Globus pallidus (tissue), 1 donor: Measurements from ENCODE around the gene MAP7.
A peak's percentile ranks its signal among the peaks of the same experiment; 100 is the strongest.

Experiments
- DNase-seq: peaks from one replicate; pipeline ENCODE4 v3.0.0-alpha.2; 2015; ENCODE audit warnings: low spot score

MAP7 gene

DNA sequence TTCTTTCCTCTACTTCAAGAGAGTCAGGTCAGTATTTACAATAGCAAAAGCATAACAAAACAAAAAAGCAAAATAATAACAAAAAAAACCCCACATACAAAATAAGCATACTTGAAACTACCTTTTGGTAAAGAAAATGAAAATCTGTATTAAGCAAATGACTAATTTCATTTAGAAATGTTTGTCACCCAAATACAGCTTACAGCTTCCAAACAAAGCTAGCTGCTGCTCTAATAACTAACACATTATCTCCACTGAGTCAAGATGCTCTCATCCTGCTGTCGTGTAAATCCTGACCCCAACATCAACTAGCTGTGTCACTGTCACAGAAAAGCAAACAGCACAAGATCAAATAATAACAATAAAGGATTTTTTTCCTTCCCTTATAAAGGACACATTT lies 21.7 kb downstream of the MAP7 start:
- DNase-seq: no peak

- no peak for DNase-seq
Observed at GRCh38 chr6:136527831-136528230, 22.4 kb downstream of the MAP7 start.

DNA sequence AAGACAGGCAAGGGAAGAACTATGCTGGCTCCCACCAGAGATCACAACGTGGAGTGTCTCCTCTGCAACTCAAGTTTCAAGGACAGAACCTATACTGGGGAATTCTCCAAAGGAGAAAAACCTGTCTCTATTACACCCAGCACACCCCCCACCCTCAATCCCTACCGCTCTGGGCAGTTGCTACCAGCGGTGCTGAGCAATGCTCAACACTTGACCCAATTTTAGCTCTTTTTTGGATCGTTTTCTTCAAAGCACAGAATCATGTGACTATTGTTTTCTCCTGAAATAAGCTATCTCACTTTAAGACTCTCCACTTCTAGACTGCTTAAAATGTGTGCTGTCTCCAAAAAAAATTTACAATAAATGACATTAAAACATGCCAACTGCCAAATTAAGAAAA lies 23.3 kb downstream of the MAP7 start:
- no peak for DNase-seq

DNA sequence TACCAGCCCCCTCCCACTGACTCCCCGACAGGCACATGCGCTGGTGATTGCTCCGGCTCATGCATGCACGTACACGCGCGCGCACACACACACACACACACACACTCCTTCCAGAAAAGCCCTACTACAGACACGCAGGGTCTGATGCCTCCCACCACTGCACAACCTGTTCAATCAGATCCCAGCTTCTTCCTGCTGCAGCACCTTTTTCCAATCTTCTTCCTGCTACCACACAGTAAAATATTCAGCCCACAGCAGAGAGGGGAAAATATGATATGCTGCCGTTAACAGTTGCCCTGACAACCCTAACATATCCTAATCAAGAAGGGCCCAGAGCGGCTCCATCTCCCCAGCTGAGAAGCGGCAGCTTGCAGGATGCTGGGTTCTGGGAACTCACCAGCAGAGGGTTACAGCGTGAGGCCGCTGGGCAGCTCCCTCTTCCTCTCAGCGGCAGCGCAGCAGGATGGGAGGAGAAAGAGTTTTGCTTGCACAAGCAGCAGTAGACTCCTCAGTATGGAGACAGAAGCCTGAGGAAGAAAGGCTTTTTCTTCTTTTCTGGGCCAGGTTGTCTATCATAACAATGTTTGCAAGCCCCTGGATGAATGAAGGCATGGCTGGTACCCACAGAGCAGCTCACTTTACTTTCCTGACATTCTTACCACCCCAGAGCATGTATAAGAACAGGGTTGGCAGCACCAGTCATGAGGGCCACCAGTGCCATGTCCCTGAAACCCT lies 23.9 kb downstream of the MAP7 start:
- peak; percentile 93 for DNase-seq

- DNase-seq: peak; percentile 76
Observed at GRCh38 chr6:136525586-136526195, 24.5 kb downstream of the MAP7 start.

DNA sequence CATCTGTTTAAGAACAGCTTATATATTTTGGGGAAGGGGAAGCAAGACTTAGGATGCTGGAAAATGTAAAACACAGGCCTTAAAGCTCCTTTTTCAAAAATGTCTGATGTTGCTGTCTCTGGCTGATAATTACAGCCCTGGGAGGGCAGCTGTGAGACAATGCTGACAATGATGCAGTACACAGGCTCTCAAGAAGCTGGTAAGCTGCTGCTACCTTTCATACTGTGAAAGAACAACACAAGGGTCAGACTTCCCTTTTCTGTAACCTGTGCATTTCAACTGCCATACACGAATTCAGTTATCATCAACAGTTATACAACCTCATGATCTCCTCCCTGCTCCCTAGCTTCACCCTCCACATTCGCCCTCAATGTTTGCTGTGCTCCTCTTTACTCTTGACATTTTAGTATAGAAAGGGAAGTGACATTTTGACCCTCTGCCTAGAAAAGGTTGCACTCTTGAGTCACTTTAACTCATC lies 25.2 kb downstream of the MAP7 start:
- DNase-seq: peak; percentile 86

DNA sequence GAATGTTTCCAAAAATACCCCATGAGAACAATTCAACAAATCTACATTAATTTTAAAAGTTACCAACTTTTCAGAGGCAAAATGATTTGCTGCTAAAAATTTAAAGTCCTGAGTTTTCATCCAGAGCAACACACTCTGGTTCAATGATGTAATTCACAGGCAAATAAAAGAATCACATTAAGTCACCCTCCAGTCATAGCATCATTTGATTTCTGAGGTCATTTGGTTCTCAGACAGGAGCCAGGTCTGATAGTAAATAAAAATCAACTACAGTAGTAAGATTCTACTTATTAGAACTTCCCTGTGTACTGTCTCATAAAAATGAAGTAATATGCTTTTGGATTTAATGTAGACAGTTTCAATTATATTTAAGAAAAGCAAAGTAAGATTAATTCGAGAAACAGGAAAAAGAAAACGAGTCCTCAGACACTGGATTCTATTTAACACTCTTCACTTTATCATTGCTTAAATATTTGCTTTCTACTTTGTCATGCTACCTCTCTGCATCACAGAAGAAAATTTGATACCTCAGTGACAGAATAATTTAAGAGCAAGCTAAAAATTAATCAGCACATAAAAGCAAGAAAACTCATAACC lies 25.8 kb downstream of the MAP7 start:
- peak; percentile 71 for DNase-seq

GRCh38 chr6:136523196-136523595 lies 27.0 kb downstream of the MAP7 start:
- DNase-seq: peak; percentile 84

DNA sequence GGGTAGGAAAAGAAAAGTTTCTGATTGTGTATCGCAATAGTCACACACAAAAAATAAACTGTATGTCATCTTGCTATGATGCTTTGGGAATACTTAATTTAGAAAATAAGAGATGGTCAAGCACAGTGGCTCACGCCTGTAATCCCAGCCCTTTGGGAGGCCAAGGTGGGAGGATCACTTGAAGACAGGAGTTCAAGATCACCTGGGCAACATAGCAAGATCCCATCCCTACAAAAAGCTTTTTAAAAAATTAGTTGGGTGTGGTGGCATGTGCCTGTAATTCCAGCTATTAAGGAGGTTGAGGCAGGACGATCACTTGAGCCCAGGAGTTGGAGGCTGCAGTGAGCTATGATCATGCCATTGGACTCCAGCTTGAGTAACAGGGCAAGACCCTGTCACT lies 27.6 kb downstream of the MAP7 start:
- no peak for DNase-seq

DNA sequence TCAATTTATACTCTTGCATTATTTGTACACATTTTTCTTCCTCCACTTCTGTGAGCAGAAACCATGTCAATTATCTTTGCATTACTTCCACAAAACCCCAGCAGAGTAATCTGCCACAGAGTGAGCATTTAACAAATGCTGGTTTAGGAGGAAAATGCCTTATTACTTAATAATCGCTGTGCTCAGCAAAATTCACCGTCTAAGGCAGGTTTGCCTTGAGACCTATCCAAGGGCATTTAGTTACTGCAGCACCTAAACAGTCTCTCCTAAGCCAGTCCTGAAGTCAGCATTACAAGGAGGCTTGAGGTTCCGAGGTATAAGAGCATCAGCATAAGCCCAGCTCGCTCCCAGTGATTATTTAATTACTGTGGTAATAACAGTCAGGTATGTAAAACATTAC lies 28.3 kb downstream of the MAP7 start:
- DNase-seq: no peak

- DNase-seq: no peak
Observed at GRCh38 chr6:136521427-136521826, 28.8 kb downstream of the MAP7 start.

DNA sequence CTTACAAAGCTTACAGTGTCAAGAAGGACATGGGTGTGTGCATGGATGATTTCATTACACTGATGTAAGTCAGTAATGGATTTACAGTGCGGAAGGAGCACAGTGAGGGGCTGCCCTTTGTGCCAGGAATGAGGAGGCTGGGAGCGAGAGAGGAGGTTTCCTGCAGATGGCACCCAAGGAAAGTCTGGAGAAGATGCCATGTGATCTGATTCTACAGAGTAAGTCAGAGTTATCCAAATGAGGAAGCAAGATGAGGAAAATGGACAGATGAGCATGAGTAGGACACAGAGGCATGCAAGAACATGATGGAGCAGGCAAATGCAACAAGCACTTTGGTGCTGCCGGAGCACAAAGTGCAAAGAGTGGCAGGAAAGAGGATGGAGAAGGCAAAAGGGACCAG lies 29.7 kb downstream of the MAP7 start:
- no peak for DNase-seq

- DNase-seq: no peak
Observed at GRCh38 chr6:136517582-136517981, 32.6 kb downstream of the MAP7 start.

DNA sequence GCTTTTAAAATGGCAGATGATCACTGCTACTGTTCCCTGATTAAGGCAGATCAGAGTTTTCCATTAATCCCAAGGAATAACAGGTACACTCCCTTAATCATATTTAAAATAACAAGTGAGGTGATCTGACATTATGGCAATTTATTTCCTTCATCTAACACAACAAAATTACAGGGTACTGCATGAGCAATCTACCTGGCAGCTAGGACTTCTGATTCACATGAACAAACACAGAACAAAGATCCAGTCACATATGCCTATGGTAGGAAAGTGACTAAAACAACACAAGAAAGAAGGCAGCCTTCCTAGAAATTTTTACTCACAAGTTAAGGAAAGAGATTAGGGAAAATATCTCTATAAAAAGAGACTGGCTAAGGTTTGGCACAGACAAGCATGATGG lies 33.2 kb downstream of the MAP7 start:
- DNase-seq: no peak

GRCh38 chr6:136514591-136514990 lies 35.6 kb downstream of the MAP7 start:
- DNase-seq: no peak

GRCh38 chr6:136511926-136512325 lies 38.3 kb downstream of the MAP7 start:
- DNase-seq: no peak

DNA sequence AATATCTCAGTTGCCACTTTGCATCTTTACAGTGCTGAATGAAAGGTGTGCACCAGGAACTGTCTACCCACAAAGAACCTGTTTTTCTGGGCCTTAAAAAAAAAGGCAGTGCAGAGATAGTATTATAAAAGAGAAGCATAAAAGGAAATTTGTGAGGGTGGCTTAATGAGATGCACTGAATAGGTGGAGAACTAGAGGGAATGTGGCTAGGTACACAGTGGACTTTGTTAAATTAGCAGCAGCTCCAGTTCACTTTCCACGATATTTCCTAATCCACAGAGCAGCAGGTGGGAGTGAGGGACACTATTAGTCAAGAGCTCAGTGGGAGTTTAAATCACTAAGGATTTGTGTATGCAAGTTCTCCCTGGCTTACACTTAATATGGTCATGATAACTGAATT lies 38.8 kb downstream of the MAP7 start:
- DNase-seq: no peak

DNA sequence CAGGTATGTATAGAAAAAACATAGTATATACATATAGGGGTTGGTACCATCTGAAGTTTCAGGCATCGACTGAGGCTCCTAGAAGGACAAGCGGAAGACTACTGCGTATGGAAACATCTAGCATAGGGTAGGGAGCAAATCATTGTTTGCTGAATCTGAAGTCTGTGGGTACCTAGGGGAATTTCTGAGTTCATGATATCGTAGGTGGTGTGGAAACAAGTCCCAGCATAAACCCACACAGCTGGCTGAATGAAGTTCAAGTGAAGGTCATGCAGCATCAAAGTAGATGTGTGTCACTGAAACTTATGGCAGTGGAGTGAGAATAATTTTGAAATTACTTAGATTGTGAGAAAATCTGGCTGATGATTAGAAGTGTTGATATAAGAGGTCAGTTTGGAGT lies 39.4 kb downstream of the MAP7 start:
- no peak for DNase-seq

- DNase-seq: no peak
Observed at GRCh38 chr6:136510299-136510698, 39.9 kb downstream of the MAP7 start.

- DNase-seq: no peak
Observed at GRCh38 chr6:136508725-136509392, 41.4 kb downstream of the MAP7 start.

GRCh38 chr6:136506124-136506799 lies 44.0 kb downstream of the MAP7 start:
- DNase-seq: no peak

GRCh38 chr6:136503303-136504029 lies 46.8 kb downstream of the MAP7 start:
- DNase-seq: no peak
